Upper lobe of left lung (tissue), 4 donors: ENCODE measurements around the gene PUDP.

ENCODE experiments used
- EP300 ChIP-seq, 4 donors: sonication (generic); formaldehyde crosslinking; IDR thresholded peaks; one replicate each; pipeline ENCODE4 v1.5.1; 2017; ENCODE audit warnings: antibody characterized with exemption in 4 of 4, control low read depth in 2 of 4
- POLR2A ChIP-seq, 4 donors: fragments of 450-650 bp; IDR thresholded peaks; one replicate each; pipeline ENCODE4 v1.5.1; 2016 to 2017; ENCODE audit warnings: antibody characterized with exemption in 4 of 4, mild to moderate bottlenecking in 2 of 4
- POLR2AphosphoS5 ChIP-seq, 2 donors: sonication (generic); formaldehyde crosslinking; IDR thresholded peaks; one replicate each; pipeline ENCODE4 v1.5.1; 2017; ENCODE audit warnings: antibody characterized with exemption in 2 of 2
- TF ChIP-seq, protein P1 (sequence below), 6 experiments: fragments of 450-650 bp in 4 of 6; fragments of 200-600 bp in 2 of 6; sonication (generic) in 2 of 6; IDR thresholded peaks; one replicate each; pipeline ENCODE4 v1.5.1; 2016 to 2019; ENCODE audit warnings: antibody characterized with exemption in 6 of 6

DNA sequence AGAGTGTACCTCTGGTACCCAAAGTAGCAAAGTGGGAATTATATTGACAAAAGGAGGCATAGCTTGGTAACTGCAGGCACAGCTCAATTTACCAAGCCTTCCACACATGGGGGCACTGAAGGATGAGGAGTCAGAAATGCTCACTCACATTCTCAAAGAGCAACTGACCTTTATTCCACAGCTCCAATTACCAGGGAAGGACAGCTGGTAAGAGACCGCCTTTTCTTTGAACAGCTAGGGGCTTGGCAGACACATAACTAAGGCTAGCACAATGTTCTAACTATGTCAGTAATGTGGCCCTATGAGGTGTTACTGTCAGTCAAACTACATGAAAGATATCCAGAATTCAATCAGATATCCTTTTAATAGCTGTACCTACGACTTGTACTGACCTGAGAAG, 20.9 kb downstream of the PUDP start:
- TF ChIP-seq POLR2A (IDR thresholded peaks at IDR 0.05) (no peak), POLR2AphosphoS5 (IDR thresholded peaks at IDR 0.05) (no peak), EP300 (IDR thresholded peaks at IDR 0.05) (no peak)
- TF ChIP-seq, protein P1, sequence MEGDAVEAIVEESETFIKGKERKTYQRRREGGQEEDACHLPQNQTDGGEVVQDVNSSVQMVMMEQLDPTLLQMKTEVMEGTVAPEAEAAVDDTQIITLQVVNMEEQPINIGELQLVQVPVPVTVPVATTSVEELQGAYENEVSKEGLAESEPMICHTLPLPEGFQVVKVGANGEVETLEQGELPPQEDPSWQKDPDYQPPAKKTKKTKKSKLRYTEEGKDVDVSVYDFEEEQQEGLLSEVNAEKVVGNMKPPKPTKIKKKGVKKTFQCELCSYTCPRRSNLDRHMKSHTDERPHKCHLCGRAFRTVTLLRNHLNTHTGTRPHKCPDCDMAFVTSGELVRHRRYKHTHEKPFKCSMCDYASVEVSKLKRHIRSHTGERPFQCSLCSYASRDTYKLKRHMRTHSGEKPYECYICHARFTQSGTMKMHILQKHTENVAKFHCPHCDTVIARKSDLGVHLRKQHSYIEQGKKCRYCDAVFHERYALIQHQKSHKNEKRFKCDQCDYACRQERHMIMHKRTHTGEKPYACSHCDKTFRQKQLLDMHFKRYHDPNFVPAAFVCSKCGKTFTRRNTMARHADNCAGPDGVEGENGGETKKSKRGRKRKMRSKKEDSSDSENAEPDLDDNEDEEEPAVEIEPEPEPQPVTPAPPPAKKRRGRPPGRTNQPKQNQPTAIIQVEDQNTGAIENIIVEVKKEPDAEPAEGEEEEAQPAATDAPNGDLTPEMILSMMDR (IDR thresholded peaks at IDR 0.05): no peak
